ENCODE results near the gene ZFP1. TPM values are rescaled to one million over a fixed set of nuclear protein-coding genes. Genes with fewer than 3 reads are reported as not detected.

The ZFP1 gene
- total RNA-seq, 1 donor from 2014 or later: 17.0 TPM

DNA sequence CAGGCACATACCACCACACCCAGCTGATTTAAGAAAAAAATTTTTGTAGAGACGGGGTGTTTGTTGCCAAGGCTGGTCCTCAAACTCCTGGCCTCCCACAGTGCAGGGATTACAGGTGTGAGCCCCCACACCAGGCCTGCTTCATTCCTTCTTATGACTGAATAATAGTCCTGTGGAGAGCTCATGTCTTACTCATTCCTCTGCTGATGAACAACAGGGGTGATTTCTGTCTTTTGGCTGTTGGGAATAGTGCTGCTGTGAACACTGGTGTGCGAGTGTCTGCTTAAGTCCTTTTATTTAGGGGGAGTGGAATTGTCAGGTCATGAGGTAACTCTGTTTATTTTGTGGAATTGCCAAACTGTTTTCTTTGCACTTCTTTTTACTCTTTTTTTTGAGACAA, 67.8 kb downstream of the ZFP1 start:
- H3K9me3 Mint-ChIP-seq (ENCODE audit: unreplicated experiment): no peaks in the 10 kb centered on the region
- H3K27me3 Mint-ChIP-seq (ENCODE audit: unreplicated experiment): peaks cover 2% of the 10 kb centered on the region
- no peaks in the 10 kb centered on the region for H3K36me3 Mint-ChIP-seq (ENCODE audit: unreplicated experiment)
- no peak overlapping the region for H3K27ac Mint-ChIP-seq (ENCODE audit: unreplicated experiment)
- H3K4me3 Mint-ChIP-seq (ENCODE audit: unreplicated experiment): no peak overlapping the region
- no peak for DNase-seq (ENCODE audit: extremely low spot score, unreplicated experiment)
- TF ChIP-seq, protein P1, sequence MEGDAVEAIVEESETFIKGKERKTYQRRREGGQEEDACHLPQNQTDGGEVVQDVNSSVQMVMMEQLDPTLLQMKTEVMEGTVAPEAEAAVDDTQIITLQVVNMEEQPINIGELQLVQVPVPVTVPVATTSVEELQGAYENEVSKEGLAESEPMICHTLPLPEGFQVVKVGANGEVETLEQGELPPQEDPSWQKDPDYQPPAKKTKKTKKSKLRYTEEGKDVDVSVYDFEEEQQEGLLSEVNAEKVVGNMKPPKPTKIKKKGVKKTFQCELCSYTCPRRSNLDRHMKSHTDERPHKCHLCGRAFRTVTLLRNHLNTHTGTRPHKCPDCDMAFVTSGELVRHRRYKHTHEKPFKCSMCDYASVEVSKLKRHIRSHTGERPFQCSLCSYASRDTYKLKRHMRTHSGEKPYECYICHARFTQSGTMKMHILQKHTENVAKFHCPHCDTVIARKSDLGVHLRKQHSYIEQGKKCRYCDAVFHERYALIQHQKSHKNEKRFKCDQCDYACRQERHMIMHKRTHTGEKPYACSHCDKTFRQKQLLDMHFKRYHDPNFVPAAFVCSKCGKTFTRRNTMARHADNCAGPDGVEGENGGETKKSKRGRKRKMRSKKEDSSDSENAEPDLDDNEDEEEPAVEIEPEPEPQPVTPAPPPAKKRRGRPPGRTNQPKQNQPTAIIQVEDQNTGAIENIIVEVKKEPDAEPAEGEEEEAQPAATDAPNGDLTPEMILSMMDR (IDR thresholded peaks at IDR 0.05): no peak
- peaks cover 8% of the 10 kb centered on the region for H3K4me1 Mint-ChIP-seq (ENCODE audit: unreplicated experiment)

DNA sequence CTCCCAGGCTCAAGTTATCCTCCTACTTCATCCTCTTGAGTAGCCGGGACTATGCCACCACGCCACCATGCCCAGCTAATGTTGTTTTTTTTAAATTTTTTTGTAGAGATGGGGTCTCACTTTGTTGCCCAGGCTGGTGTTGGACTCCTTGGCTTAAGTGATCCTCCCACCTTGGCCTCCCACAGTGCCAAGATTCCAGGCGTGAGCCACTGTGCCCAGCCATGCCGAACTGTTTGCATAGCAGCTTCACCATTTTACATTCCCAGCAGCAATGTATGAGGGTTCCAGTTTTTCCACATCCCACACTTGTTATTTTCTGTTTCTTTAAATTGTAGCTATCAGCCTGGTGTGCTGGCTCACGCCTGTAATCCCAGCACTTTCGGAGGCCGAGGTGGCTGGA, 68.3 kb downstream of the ZFP1 start:
- no peak overlapping the region for H3K4me3 Mint-ChIP-seq (ENCODE audit: unreplicated experiment)
- no peaks in the 10 kb centered on the region for H3K36me3 Mint-ChIP-seq (ENCODE audit: unreplicated experiment)
- H3K9me3 Mint-ChIP-seq (ENCODE audit: unreplicated experiment): no peaks in the 10 kb centered on the region
- DNase-seq (ENCODE audit: extremely low spot score, unreplicated experiment): no peak
- no peak overlapping the region for H3K27ac Mint-ChIP-seq (ENCODE audit: unreplicated experiment)
- H3K4me1 Mint-ChIP-seq (ENCODE audit: unreplicated experiment): peaks cover 8% of the 10 kb centered on the region
- TF ChIP-seq, protein P1 (IDR thresholded peaks at IDR 0.05): no peak
- peaks cover 2% of the 10 kb centered on the region for H3K27me3 Mint-ChIP-seq (ENCODE audit: unreplicated experiment)

DNA sequence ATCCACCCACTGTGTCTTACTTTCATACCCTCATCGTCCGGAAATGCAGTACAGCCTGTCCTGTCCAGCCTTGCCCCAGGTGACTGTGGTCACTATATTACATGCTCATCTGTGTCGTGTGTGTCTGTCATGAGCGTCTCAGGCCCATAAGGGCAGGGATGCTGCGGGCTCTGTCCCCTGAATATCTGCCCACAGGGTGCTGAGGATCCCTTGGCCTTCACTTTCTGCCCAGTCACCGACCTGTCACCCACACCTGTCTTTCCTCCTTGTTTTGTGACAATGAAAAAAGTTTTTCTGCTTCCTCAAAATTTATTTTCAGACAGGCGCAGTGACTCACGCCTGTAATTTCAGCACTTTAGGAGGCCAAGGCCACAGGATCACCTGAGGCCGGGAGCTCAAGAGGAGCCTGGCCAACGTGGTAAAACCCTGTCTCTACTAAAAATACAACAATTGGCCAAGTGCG, 69.1 kb downstream of the ZFP1 start:
- Mint-ChIP-seq H3K36me3 (ENCODE audit: unreplicated experiment) (no peaks in the 10 kb centered on the region), H3K27ac (ENCODE audit: unreplicated experiment) (no peak overlapping the region), H3K4me1 (ENCODE audit: unreplicated experiment) (peaks cover 8% of the 10 kb centered on the region), H3K4me3 (ENCODE audit: unreplicated experiment) (no peak overlapping the region), H3K27me3 (ENCODE audit: unreplicated experiment) (peaks cover under 1% of the 10 kb centered on the region), H3K9me3 (ENCODE audit: unreplicated experiment) (no peaks in the 10 kb centered on the region)
- TF ChIP-seq, protein P1 (IDR thresholded peaks at IDR 0.05): no peak
- DNase-seq (ENCODE audit: extremely low spot score, unreplicated experiment): no peak

DNA sequence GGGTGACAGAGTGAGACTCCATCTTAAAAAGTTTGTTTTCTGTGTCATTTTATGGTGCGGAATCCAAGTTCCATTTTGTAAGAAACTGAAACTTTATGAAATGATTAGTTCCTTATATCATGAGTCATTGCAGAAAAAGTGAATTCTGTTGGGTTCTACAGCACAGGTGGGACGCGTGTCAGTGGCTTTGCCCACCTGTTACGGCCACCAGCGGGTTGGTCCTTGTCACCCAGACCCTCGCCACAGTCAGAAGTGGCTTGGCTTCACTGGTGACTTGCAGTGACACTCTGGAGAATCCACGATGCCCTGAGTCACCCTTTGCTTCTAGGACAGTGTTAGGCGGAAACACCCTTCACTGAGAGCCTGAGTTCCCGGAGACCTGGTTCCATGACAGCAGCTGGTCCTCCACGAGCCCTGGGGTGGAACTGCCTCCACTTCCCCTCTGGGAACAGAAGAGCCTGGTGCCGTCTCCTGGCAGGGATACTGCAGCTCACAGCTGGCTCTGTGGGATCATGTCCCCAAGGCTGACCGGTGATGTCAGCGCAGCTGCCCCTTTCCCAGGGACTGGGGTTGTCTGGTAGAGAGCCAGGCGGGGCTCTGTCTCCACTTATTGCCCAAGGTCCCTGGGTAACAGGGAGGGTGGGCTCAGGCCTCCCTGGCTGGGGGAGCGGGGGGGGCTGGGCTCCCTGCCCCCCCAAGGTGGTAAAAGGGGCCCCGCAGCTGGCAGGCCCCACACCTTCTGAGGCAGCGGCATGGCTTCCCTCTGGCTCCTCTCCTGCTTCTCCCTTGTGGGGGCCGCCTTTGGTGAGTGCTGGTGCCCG, 70.1 kb downstream of the ZFP1 start, which contains the start of gene CTRB1:
TSS of gene CTRB1 (plus strand) at position 733 of the 821 bp plus-strand sequence. CDS start at position 753, 20 bp downstream.
- Mint-ChIP-seq H3K27me3 (ENCODE audit: unreplicated experiment) (no peaks in the 10 kb centered on the region), H3K27ac (ENCODE audit: unreplicated experiment) (no peak within 1 kb of the TSS), H3K4me3 (ENCODE audit: unreplicated experiment) (no peak within 1 kb of the TSS)

DNA sequence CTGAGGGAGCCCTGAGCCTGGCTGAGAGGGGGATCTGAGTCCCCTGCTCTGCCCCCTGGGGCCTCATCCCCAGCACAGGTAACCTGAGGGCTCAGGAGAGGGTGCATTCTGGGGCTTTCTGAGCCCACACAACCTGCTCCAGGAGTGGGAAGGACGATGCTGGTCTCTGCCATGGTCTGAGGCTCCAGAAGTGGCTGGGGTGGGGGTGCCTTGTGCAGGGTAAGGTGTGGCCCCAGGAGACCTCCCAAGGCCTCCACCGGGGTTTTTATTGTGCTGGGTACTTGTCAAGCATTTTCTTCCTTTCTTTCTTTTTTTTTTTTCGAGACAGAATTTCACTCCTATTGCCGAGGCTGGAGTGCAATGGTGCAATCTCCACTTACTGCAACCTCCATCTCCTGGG, 70.8 kb downstream of the ZFP1 start:
- DNase-seq (ENCODE audit: extremely low spot score, unreplicated experiment): no peak
- Mint-ChIP-seq H3K27ac (ENCODE audit: unreplicated experiment) (no peak overlapping the region), H3K27me3 (ENCODE audit: unreplicated experiment) (no peaks in the 10 kb centered on the region), H3K36me3 (ENCODE audit: unreplicated experiment) (no peaks in the 10 kb centered on the region), H3K4me1 (ENCODE audit: unreplicated experiment) (peaks cover 8% of the 10 kb centered on the region), H3K4me3 (ENCODE audit: unreplicated experiment) (no peak overlapping the region), H3K9me3 (ENCODE audit: unreplicated experiment) (no peaks in the 10 kb centered on the region)
- TF ChIP-seq, protein P1 (IDR thresholded peaks at IDR 0.05): no peak

More for the DNA sequence above, 70.1 kb downstream of the ZFP1 start, which contains the start of gene CTRB1:
- Mint-ChIP-seq H3K36me3 (ENCODE audit: unreplicated experiment) (no peaks in the 10 kb centered on the region), H3K4me1 (ENCODE audit: unreplicated experiment) (peaks cover 8% of the 10 kb centered on the region), H3K9me3 (ENCODE audit: unreplicated experiment) (no peaks in the 10 kb centered on the region)
- DNase-seq (ENCODE audit: extremely low spot score, unreplicated experiment): no peak
- TF ChIP-seq, protein P1 (IDR thresholded peaks at IDR 0.05): no peak
